ENCODE measurements around the gene ARHGAP15.

DNA sequence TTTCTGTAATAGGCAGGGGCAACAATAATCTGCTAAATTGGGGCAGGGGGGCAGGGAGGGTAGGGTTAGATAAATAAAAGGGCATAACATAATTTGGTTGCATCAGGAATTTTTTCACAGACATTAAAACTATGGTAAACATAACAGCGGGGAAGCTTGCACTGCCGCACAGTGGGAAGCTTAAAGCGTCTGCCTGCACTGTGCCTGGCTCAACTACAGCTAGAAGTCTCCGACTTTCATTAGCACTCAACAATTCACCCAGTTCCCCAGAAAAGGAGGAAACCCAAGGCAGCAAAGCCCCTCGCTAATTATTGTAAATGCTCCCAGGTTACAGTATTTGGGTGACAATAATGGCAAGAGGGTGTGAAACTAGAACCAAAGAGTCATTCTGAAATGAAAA, 562.9 kb downstream of the ARHGAP15 start:
- TF ChIP-seq, protein P1, sequence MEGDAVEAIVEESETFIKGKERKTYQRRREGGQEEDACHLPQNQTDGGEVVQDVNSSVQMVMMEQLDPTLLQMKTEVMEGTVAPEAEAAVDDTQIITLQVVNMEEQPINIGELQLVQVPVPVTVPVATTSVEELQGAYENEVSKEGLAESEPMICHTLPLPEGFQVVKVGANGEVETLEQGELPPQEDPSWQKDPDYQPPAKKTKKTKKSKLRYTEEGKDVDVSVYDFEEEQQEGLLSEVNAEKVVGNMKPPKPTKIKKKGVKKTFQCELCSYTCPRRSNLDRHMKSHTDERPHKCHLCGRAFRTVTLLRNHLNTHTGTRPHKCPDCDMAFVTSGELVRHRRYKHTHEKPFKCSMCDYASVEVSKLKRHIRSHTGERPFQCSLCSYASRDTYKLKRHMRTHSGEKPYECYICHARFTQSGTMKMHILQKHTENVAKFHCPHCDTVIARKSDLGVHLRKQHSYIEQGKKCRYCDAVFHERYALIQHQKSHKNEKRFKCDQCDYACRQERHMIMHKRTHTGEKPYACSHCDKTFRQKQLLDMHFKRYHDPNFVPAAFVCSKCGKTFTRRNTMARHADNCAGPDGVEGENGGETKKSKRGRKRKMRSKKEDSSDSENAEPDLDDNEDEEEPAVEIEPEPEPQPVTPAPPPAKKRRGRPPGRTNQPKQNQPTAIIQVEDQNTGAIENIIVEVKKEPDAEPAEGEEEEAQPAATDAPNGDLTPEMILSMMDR (conservative IDR thresholded peaks at IDR 0.05): no peak
- no peak for TF ChIP-seq EZH2 (IDR thresholded peaks at IDR 0.05; ENCODE audit: low read depth)
